HEK293 (cell line): ENCODE data around the gene IBSP.

Source experiments
- CTCF ChIA-PET: fragments of 350-600 bp; formaldehyde crosslinking; extraction: SDS; loops from one replicate; lab custom pipeline; 2021; ENCODE audit warnings: antibody characterized with exemption; lab: Yijun Ruan, JAX
- POLR2A ChIA-PET: fragments of 300-600 bp; formaldehyde crosslinking; extraction: SDS; loops from one replicate; lab custom pipeline; 2020; ENCODE audit warnings: antibody characterized with exemption, inconsistent platforms; lab: Yijun Ruan, JAX
- H3K27ac ChIP-seq: fragments of 200-500 bp; sonication (Bioruptor generic); 2 replicates; pipeline ENCODE4 v1.5.1; 2014; ENCODE audit warnings: low read depth, low read length, control low read depth, inconsistent platforms; ENCODE audit errors: extremely low read depth
- H3K36me3 ChIP-seq, 2 experiments: fragments of 200-500 bp in 1 of 2; sonication (Bioruptor generic) in 1 of 2; 1 replicate in 1 of 2; 2 replicates in 1 of 2; pipeline ENCODE4 v1.5.1; 2014 to 2017; ENCODE audit warnings: inconsistent platforms in 2 of 2, low read length in 2 of 2; ENCODE audit not compliant: control insufficient read depth in 2 of 2, insufficient read depth in 1 of 2
- H3K4me1 ChIP-seq: fragments of 200-500 bp; sonication (Bioruptor generic); 2 replicates; pipeline ENCODE4 v1.5.1; 2014; ENCODE audit warnings: mild to moderate bottlenecking, low read length, inconsistent platforms; ENCODE audit not compliant: control insufficient read depth, insufficient read depth
- H3K4me3 ChIP-seq: 2 replicates; pipeline ENCODE4 v1.5.1; 2011; ENCODE audit warnings: low read depth, mild to moderate bottlenecking, control low read depth, low read length, moderate library complexity
- H3K9me3 ChIP-seq: fragments of 200-500 bp; sonication (Bioruptor generic); 2 replicates; pipeline ENCODE4 v1.5.1; 2014; ENCODE audit warnings: low read depth, low read length, inconsistent platforms; ENCODE audit not compliant: control insufficient read depth, insufficient read depth
- KLF1 ChIP-seq: fragments of 450-650 bp; formaldehyde crosslinking; IDR thresholded peaks from 2 replicates; pipeline ENCODE4 v1.5.1; 2016; ENCODE audit warnings: missing biosample characterization, missing genetic modification characterization
- OVOL3 ChIP-seq: fragments of 450-650 bp; formaldehyde crosslinking; IDR thresholded peaks from 2 replicates; pipeline ENCODE4 v1.5.1; 2016; ENCODE audit warnings: missing biosample characterization, missing genetic modification characterization
- PBX3 ChIP-seq: sonication (generic); formaldehyde crosslinking; IDR thresholded peaks from 2 replicates; pipeline ENCODE4 v1.8.1; 2022; ENCODE audit warnings: mild to moderate bottlenecking, moderate library complexity, missing genetic modification reagents
- TCF7L2 ChIP-seq: IDR thresholded peaks from 2 replicates; pipeline ENCODE4 v1.6.1; 2011; ENCODE audit warnings: low read depth, mild to moderate bottlenecking, inconsistent platforms, low read length, moderate library complexity, borderline replicate concordance
- TRIM28 ChIP-seq: IDR thresholded peaks from 2 replicates; pipeline ENCODE4 v1.6.1; 2011; ENCODE audit warnings: low read length, control low read depth, borderline replicate concordance
- ZBTB1 ChIP-seq: fragments of 450-650 bp; formaldehyde crosslinking; IDR thresholded peaks from 2 replicates; pipeline ENCODE4 v1.5.1; 2016; ENCODE audit warnings: missing biosample characterization, missing genetic modification characterization
- ZBTB8A ChIP-seq: fragments of 450-650 bp; formaldehyde crosslinking; IDR thresholded peaks from 2 replicates; pipeline ENCODE4 v1.5.1; 2016; ENCODE audit warnings: missing biosample characterization, missing genetic modification characterization
- ZFP69B ChIP-seq: fragments of 450-650 bp; formaldehyde crosslinking; IDR thresholded peaks from 2 replicates; pipeline ENCODE4 v1.5.1; 2016; ENCODE audit warnings: missing biosample characterization, missing genetic modification characterization
- ZNF112 ChIP-seq: fragments of 450-650 bp; formaldehyde crosslinking; IDR thresholded peaks from 2 replicates; pipeline ENCODE4 v1.5.0; 2017; ENCODE audit warnings: missing biosample characterization, missing genetic modification characterization
- ZNF155 ChIP-seq: fragments of 450-650 bp; formaldehyde crosslinking; IDR thresholded peaks from 2 replicates; pipeline ENCODE4 v1.5.1; 2016; ENCODE audit warnings: missing biosample characterization, missing genetic modification characterization
- ZNF184 ChIP-seq: fragments of 450-650 bp; IDR thresholded peaks from 2 replicates; pipeline ENCODE4 v1.5.1; 2018; ENCODE audit warnings: missing biosample characterization, mild to moderate bottlenecking, missing genetic modification characterization
- ZNF354C ChIP-seq: fragments of 450-650 bp; formaldehyde crosslinking; IDR thresholded peaks from 2 replicates; pipeline ENCODE4 v1.5.1; 2016; ENCODE audit warnings: missing biosample characterization, missing genetic modification characterization, low read depth, borderline replicate concordance
- ZNF423 ChIP-seq: fragments of 450-650 bp; formaldehyde crosslinking; IDR thresholded peaks from 2 replicates; pipeline ENCODE4 v1.5.1; 2016; ENCODE audit warnings: missing biosample characterization, missing genetic modification characterization
- ZNF473 ChIP-seq: fragments of 450-650 bp; formaldehyde crosslinking; IDR thresholded peaks from 2 replicates; pipeline ENCODE4 v1.5.1; 2017; ENCODE audit warnings: missing biosample characterization, missing genetic modification characterization
- ZNF791 ChIP-seq: fragments of 450-650 bp; formaldehyde crosslinking; IDR thresholded peaks from 2 replicates; pipeline ENCODE4 v1.5.1; 2016; ENCODE audit warnings: missing biosample characterization, missing genetic modification characterization
- TF ChIP-seq, protein P1 (sequence below): fragments of 450-650 bp; formaldehyde crosslinking; IDR thresholded peaks from 2 replicates; pipeline ENCODE4 v1.5.1; 2016; ENCODE audit warnings: missing biosample characterization, missing genetic modification characterization
- TF ChIP-seq, protein P2 (sequence below): fragments of 450-650 bp; formaldehyde crosslinking; IDR thresholded peaks from 2 replicates; pipeline ENCODE4 v1.5.1; 2016; ENCODE audit warnings: missing biosample characterization, missing genetic modification characterization, borderline replicate concordance

IBSP gene

DNA sequence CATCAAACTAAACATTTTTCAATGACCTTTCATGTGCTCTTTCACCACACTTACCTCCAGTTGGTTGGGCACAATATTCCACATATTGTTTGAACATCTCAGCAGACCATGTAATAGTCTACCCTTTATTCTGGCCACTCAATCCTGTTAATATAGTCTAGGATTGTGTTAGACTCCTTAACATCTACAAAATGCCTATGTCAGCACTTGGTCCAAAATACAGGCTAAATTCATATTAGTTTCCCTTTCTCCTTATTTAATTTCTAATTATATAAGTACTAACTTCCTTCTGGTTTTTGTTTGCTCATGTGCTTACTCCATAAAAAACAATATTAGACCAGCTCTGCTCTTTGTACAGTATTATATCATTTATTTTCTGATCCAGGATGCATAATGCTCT is 54.5 kb downstream of the IBSP start:
- Histone ChIP-seq H3K36me3 (no peaks in the 10 kb centered on the region), H3K4me1 (no peaks in the 10 kb centered on the region)
- CTCF ChIA-PET: interaction anchor here (1.2 to 2.5 kb wide), 6 partner anchors 10 to 132 kb away, joined by 3 to 32 read pairs (median 12); partner anchors contain the start of gene SPP1
- TF ChIP-seq ZBTB1 (tag by site-specific recombination) (no peak), TCF7L2 (no peak), PBX3 (CRISPR knock-in tag) (no peak), TRIM28 (no peak)
- TF ChIP-seq, protein P1, sequence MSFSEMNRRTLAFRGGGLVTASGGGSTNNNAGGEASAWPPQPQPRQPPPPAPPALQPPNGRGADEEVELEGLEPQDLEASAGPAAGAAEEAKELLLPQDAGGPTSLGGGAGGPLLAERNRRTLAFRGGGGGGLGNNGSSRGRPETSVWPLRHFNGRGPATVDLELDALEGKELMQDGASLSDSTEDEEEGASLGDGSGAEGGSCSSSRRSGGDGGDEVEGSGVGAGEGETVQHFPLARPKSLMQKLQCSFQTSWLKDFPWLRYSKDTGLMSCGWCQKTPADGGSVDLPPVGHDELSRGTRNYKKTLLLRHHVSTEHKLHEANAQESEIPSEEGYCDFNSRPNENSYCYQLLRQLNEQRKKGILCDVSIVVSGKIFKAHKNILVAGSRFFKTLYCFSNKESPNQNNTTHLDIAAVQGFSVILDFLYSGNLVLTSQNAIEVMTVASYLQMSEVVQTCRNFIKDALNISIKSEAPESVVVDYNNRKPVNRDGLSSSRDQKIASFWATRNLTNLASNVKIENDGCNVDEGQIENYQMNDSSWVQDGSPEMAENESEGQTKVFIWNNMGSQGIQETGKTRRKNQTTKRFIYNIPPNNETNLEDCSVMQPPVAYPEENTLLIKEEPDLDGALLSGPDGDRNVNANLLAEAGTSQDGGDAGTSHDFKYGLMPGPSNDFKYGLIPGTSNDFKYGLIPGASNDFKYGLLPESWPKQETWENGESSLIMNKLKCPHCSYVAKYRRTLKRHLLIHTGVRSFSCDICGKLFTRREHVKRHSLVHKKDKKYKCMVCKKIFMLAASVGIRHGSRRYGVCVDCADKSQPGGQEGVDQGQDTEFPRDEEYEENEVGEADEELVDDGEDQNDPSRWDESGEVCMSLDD (tag by site-specific recombination): no peak
- TF ChIP-seq, all 188 proteins: peak for 0
- Histone ChIP-seq H3K27ac (no peak overlapping the region), H3K9me3 (no peaks in the 10 kb centered on the region), H3K4me3 (no peak overlapping the region)
- POLR2A ChIA-PET: no interaction called here

GRCh38 chr4:87855559-87855958 is 56.2 kb downstream of the IBSP start:
- ChIA-PET CTCF (interaction anchor here (0.7 to 1.6 kb wide), 3 partner anchors 46 to 356 kb away, joined by 3 to 12 read pairs (median 4); no protein-coding TSS in a partner anchor), POLR2A (no interaction called here)
- no peak overlapping the region for H3K27ac ChIP-seq
- no peaks in the 10 kb centered on the region for H3K36me3 ChIP-seq
- H3K4me3 ChIP-seq: no peak overlapping the region
- TF ChIP-seq, protein P2, sequence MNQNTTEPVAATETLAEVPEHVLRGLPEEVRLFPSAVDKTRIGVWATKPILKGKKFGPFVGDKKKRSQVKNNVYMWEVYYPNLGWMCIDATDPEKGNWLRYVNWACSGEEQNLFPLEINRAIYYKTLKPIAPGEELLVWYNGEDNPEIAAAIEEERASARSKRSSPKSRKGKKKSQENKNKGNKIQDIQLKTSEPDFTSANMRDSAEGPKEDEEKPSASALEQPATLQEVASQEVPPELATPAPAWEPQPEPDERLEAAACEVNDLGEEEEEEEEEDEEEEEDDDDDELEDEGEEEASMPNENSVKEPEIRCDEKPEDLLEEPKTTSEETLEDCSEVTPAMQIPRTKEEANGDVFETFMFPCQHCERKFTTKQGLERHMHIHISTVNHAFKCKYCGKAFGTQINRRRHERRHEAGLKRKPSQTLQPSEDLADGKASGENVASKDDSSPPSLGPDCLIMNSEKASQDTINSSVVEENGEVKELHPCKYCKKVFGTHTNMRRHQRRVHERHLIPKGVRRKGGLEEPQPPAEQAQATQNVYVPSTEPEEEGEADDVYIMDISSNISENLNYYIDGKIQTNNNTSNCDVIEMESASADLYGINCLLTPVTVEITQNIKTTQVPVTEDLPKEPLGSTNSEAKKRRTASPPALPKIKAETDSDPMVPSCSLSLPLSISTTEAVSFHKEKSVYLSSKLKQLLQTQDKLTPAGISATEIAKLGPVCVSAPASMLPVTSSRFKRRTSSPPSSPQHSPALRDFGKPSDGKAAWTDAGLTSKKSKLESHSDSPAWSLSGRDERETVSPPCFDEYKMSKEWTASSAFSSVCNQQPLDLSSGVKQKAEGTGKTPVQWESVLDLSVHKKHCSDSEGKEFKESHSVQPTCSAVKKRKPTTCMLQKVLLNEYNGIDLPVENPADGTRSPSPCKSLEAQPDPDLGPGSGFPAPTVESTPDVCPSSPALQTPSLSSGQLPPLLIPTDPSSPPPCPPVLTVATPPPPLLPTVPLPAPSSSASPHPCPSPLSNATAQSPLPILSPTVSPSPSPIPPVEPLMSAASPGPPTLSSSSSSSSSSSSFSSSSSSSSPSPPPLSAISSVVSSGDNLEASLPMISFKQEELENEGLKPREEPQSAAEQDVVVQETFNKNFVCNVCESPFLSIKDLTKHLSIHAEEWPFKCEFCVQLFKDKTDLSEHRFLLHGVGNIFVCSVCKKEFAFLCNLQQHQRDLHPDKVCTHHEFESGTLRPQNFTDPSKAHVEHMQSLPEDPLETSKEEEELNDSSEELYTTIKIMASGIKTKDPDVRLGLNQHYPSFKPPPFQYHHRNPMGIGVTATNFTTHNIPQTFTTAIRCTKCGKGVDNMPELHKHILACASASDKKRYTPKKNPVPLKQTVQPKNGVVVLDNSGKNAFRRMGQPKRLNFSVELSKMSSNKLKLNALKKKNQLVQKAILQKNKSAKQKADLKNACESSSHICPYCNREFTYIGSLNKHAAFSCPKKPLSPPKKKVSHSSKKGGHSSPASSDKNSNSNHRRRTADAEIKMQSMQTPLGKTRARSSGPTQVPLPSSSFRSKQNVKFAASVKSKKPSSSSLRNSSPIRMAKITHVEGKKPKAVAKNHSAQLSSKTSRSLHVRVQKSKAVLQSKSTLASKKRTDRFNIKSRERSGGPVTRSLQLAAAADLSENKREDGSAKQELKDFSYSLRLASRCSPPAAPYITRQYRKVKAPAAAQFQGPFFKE: no peak
- TF ChIP-seq ZNF473 (tag by site-specific recombination) (no peak), ZNF112 (tag by site-specific recombination) (no peak), ZNF155 (tag by site-specific recombination) (no peak), OVOL3 (tag by site-specific recombination) (no peak), ZBTB8A (no peak), TCF7L2 (no peak), ZNF791 (no peak), ZNF354C (tag by site-specific recombination) (no peak), ZNF184 (tag by site-specific recombination) (no peak), KLF1 (no peak), ZFP69B (tag by site-specific recombination) (no peak), ZNF423 (tag by site-specific recombination) (no peak), PBX3 (CRISPR knock-in tag) (no peak)
- no peaks in the 10 kb centered on the region for H3K4me1 ChIP-seq
- H3K9me3 ChIP-seq: no peaks in the 10 kb centered on the region
